ENCODE data around the gene ARHGAP26.

DNA sequence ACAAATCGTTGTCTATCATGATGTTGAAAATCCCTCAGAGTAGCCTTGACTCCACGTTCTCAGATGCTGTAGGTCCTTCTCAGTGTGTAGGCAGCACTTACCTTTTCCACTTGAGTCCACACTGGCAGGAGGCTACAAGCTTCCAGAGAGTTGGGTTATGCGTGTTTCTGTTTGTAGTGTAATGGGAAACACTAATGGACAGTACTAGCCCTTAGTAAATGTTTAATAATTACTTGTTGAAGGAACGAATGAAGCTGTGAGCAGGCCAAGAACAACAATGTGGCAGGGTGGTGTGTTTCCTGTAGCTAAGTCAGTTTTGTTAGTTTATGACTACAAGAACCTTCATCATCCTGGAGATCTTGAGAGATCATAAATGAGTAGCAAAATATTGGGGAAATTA lies 83.5 kb downstream of the ARHGAP26 start:
- TF ChIP-seq, protein P1, sequence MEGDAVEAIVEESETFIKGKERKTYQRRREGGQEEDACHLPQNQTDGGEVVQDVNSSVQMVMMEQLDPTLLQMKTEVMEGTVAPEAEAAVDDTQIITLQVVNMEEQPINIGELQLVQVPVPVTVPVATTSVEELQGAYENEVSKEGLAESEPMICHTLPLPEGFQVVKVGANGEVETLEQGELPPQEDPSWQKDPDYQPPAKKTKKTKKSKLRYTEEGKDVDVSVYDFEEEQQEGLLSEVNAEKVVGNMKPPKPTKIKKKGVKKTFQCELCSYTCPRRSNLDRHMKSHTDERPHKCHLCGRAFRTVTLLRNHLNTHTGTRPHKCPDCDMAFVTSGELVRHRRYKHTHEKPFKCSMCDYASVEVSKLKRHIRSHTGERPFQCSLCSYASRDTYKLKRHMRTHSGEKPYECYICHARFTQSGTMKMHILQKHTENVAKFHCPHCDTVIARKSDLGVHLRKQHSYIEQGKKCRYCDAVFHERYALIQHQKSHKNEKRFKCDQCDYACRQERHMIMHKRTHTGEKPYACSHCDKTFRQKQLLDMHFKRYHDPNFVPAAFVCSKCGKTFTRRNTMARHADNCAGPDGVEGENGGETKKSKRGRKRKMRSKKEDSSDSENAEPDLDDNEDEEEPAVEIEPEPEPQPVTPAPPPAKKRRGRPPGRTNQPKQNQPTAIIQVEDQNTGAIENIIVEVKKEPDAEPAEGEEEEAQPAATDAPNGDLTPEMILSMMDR (IDR thresholded peaks at IDR 0.05; ENCODE audit: low read depth, low read length, poor library complexity, severe bottlenecking), result no peak
- no peak for TF ChIP-seq EZH2phosphoT487 (IDR thresholded peaks at IDR 0.05; ENCODE audit: borderline replicate concordance, low read length)

Data from DOHH2 (cell line).